Liver (tissue), 9 donors: ENCODE data around the gene ELOF1. TPM values are rescaled to one million over a fixed set of nuclear protein-coding genes. Genes with fewer than 3 reads are reported as not detected.

Experiments used
- DNase-seq: peaks from one replicate; pipeline ENCODE4 v3.0.0-alpha.2; 2017; ENCODE audit warnings: low spot score
- H3K27ac ChIP-seq, 2 donors: one replicate each; pipeline ENCODE4 v1.7.0; 2013; ENCODE audit warnings: inconsistent platforms in 2 of 2, low read length in 2 of 2, control low read depth in 1 of 2, low read depth in 1 of 2, mild to moderate bottlenecking in 1 of 2
- H3K27me3 ChIP-seq, 4 donors: one replicate each; pipeline versions ENCODE4 v1.6.1 to v1.7.0; 2013; ENCODE audit warnings: low read length in 3 of 4, inconsistent platforms in 1 of 4, mild to moderate bottlenecking in 1 of 4, moderate library complexity in 1 of 4; ENCODE audit not compliant: control insufficient read depth in 4 of 4, insufficient read depth in 4 of 4
- H3K36me3 ChIP-seq, 4 donors: one replicate each; pipeline versions ENCODE4 v1.6.1 to v1.7.0; 2013; ENCODE audit warnings: low read length in 3 of 4, mild to moderate bottlenecking in 3 of 4, low read depth in 1 of 4, moderate library complexity in 1 of 4; ENCODE audit not compliant: control insufficient read depth in 4 of 4, insufficient read depth in 3 of 4
- H3K4me1 ChIP-seq, 4 donors: one replicate each; pipeline versions ENCODE4 v1.6.1 to v1.7.0; 2013; ENCODE audit warnings: low read length in 3 of 4, mild to moderate bottlenecking in 3 of 4, moderate library complexity in 1 of 4; ENCODE audit not compliant: control insufficient read depth in 4 of 4, insufficient read depth in 4 of 4
- H3K4me3 ChIP-seq, 3 donors: one replicate each; pipeline versions ENCODE4 v1.6.1 to v1.7.0; 2013; ENCODE audit warnings: low read length in 3 of 3, control low read depth in 1 of 3, low read depth in 1 of 3, mild to moderate bottlenecking in 1 of 3
- H3K9ac ChIP-seq, 2 donors: one replicate each; pipeline ENCODE4 v1.7.0; 2013; ENCODE audit warnings: low read length in 2 of 2, mild to moderate bottlenecking in 2 of 2, moderate library complexity in 2 of 2, control low read depth in 1 of 2, low read depth in 1 of 2
- H3K9me3 ChIP-seq, 4 donors: one replicate each; pipeline versions ENCODE4 v1.6.1 to v1.7.0; 2013; ENCODE audit warnings: low read length in 3 of 4; ENCODE audit not compliant: control insufficient read depth in 4 of 4
- EGR1 ChIP-seq, 2 donors: IDR thresholded peaks; 2 replicates each; pipeline ENCODE4 v1.6.1; 2016 to 2018; ENCODE audit warnings: antibody characterized with exemption in 2 of 2, low read depth in 2 of 2
- FOXA1 ChIP-seq: IDR thresholded peaks from 2 replicates; pipeline ENCODE4 v1.6.1; 2016; ENCODE audit warnings: antibody characterized with exemption
- GABPA ChIP-seq, 2 donors: IDR thresholded peaks in 1 of 2; conservative IDR thresholded peaks in 1 of 2; 2 replicates each; pipeline ENCODE4 v1.6.1; 2016; ENCODE audit warnings: antibody characterized with exemption in 2 of 2, mild to moderate bottlenecking in 1 of 2, moderate library complexity in 1 of 2
- HNF4A ChIP-seq, 2 donors: conservative IDR thresholded peaks; 2 replicates each; pipeline ENCODE4 v1.6.1; 2016; ENCODE audit warnings: antibody characterized with exemption in 2 of 2, mild to moderate bottlenecking in 2 of 2
- HNF4G ChIP-seq: IDR thresholded peaks from 2 replicates; pipeline ENCODE4 v1.6.1; 2016; ENCODE audit warnings: antibody characterized with exemption
- JUND ChIP-seq, 2 donors: IDR thresholded peaks; 2 replicates each; pipeline ENCODE4 v1.6.1; 2016; ENCODE audit warnings: antibody characterized with exemption in 2 of 2
- NR2F2 ChIP-seq: IDR thresholded peaks from 2 replicates; pipeline ENCODE4 v1.6.1; 2016; ENCODE audit warnings: antibody characterized with exemption
- RAD21 ChIP-seq, 2 donors: IDR thresholded peaks; 2 replicates each; pipeline ENCODE4 v1.6.1; 2016; ENCODE audit warnings: antibody characterized with exemption in 2 of 2, mild to moderate bottlenecking in 2 of 2
- TAF1 ChIP-seq: conservative IDR thresholded peaks from 2 replicates; pipeline ENCODE4 v1.6.1; 2016; ENCODE audit warnings: antibody characterized with exemption, mild to moderate bottlenecking
- YY1 ChIP-seq: IDR thresholded peaks from 2 replicates; pipeline ENCODE4 v1.6.1; 2016; ENCODE audit warnings: antibody characterized with exemption, mild to moderate bottlenecking
- WGBS: extraction: QIAGEN DNeasy Blood & Tissue Kit; methylation state at CpG from one replicate; pipeline ENCODE4 v1.1.7; 2013; 5-methylcytosine and 5-hydroxymethylcytosine counted together
- polyA plus RNA-seq, 2 donors: library from polyadenylated mRNA; stranded (reverse) in 1 of 2; unstranded in 1 of 2; fragments of 200-250 nt in 1 of 2; fragments of >200 nt in 1 of 2; fragmentation: Nextera tagmentation in 1 of 2; extraction: Ambion mirVana in 1 of 2; gene quantifications; one replicate each; pipeline versions ENCODE4 v1.2.1 to v1.2.3, GENCODE V29; 2013 to 2015
- total RNA-seq, 2 donors: library from RNA; depleted of rRNA; stranded (reverse); fragments of >200 nt; gene quantifications; one replicate each; pipeline ENCODE4 v1.2.3, GENCODE V29; 2014
- TF ChIP-seq, protein P1 (sequence below): IDR thresholded peaks from 2 replicates; pipeline ENCODE4 v1.6.1; 2016; ENCODE audit warnings: antibody characterized with exemption
- TF ChIP-seq, protein P2 (sequence below): fragments of 150-350 bp; IDR thresholded peaks from 2 replicates; pipeline ENCODE4 v1.5.1; 2017; ENCODE audit warnings: improper control_type of control experiment, low read depth, low read length; ENCODE audit not compliant: missing input control
- TF ChIP-seq, protein P3 (sequence below): IDR thresholded peaks from 2 replicates; pipeline ENCODE4 v1.6.1; 2016; ENCODE audit warnings: antibody characterized with exemption
- TF ChIP-seq, protein P4 (sequence below): IDR thresholded peaks from 2 replicates; pipeline ENCODE4 v1.6.1; 2016; ENCODE audit warnings: antibody characterized with exemption, mild to moderate bottlenecking
- donor health status: healthy.
- donor health status: healthy.
- donor health status: healthy.
- donor health status: healthy.
- donor health status: healthy.

The ELOF1 gene
- total and polyA plus RNA-seq, 4 donors: 11.1 to 37.9 (median 24.0) TPM

- no peak for TF ChIP-seq EGR1 (IDR thresholded peaks at IDR 0.05; ENCODE audit: low read depth in 2 of 2)
- no peak for TF ChIP-seq GABPA (IDR thresholded peaks at IDR 0.05 in 1 of 2, conservative IDR thresholded peaks at IDR 0.05 in 1 of 2)
Measured at GRCh38 chr19:11587975-11588631, 29.1 kb upstream of the ELOF1 start (continued).

DNA sequence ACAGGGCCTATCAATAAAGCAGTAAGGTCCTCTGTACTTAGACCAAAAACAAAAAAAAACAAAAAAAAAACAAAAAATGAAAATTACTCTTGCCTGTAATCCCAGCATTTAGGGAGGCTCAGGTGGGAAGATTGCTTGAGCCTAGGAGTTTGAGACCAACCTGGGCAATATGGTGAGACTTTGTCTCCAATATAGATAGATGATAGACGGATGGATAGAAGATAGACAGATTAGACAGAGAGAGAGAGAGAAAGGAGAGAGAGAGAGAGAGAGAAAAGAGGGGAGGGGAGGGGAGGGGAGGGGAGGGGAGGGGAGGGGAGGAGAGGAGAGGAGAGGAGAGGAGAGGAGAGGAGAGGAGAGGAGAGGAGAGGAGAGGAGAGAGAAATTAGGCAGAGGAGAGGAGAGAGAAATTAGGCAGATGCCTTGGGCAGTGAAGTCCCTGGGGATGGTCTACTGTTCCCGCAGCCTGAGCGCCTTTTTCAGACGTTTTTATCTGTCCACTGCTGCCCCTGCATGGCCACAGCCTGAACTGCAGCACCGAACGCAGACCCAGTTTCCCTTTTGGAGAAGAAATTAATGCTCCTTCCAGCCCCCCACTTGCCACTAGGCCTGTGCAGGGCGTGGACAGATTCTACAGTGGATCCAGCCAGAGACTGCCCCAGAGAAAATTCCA is 28.4 kb upstream of the ELOF1 start:
- WGBS: 6% methylated on average over 7 of the region's 7 CpGs

DNA sequence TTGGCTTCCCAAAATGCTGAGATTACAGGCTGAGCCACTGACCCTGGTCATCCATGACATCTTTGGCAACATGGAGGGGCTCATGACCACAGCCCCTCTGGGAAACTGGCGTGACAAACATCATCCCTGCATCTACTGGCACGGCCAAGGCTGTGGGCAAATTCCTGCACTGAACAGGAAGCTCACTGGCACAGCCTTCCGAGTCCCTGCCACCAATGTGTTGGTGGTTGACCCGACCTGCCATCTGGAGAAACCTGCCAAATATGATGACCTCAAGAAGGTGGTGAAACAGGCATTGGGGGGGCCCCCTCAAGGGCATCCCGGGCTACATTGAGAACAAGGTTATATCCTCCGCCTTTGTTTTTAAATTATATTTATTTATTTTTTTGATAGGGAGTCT is 27.3 kb upstream of the ELOF1 start:
- no peak overlapping the region for H3K27ac ChIP-seq
- H3K4me1 ChIP-seq: peaks cover 0 to 8% (median 7%) of the 10 kb centered on the region in 4 donors
- no peak for DNase-seq
- H3K9ac ChIP-seq: no peak overlapping the region
- no peak overlapping the region for H3K4me3 ChIP-seq
- no peaks in the 10 kb centered on the region for H3K9me3 ChIP-seq
- WGBS: 73% methylated on average over 6 of the region's 6 CpGs
- H3K36me3 ChIP-seq: no peaks in the 10 kb centered on the region
- no peaks in the 10 kb centered on the region for H3K27me3 ChIP-seq
- TF ChIP-seq YY1: no peak
- TF ChIP-seq, protein P1, sequence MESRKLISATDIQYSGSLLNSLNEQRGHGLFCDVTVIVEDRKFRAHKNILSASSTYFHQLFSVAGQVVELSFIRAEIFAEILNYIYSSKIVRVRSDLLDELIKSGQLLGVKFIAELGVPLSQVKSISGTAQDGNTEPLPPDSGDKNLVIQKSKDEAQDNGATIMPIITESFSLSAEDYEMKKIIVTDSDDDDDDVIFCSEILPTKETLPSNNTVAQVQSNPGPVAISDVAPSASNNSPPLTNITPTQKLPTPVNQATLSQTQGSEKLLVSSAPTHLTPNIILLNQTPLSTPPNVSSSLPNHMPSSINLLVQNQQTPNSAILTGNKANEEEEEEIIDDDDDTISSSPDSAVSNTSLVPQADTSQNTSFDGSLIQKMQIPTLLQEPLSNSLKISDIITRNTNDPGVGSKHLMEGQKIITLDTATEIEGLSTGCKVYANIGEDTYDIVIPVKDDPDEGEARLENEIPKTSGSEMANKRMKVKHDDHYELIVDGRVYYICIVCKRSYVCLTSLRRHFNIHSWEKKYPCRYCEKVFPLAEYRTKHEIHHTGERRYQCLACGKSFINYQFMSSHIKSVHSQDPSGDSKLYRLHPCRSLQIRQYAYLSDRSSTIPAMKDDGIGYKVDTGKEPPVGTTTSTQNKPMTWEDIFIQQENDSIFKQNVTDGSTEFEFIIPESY: no peak
- TF ChIP-seq NR2F2: no peak
- no peak for TF ChIP-seq HNF4G
- TF ChIP-seq, protein P2, sequence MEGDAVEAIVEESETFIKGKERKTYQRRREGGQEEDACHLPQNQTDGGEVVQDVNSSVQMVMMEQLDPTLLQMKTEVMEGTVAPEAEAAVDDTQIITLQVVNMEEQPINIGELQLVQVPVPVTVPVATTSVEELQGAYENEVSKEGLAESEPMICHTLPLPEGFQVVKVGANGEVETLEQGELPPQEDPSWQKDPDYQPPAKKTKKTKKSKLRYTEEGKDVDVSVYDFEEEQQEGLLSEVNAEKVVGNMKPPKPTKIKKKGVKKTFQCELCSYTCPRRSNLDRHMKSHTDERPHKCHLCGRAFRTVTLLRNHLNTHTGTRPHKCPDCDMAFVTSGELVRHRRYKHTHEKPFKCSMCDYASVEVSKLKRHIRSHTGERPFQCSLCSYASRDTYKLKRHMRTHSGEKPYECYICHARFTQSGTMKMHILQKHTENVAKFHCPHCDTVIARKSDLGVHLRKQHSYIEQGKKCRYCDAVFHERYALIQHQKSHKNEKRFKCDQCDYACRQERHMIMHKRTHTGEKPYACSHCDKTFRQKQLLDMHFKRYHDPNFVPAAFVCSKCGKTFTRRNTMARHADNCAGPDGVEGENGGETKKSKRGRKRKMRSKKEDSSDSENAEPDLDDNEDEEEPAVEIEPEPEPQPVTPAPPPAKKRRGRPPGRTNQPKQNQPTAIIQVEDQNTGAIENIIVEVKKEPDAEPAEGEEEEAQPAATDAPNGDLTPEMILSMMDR: no peak
- TF ChIP-seq TAF1: no peak
- TF ChIP-seq JUND (IDR thresholded peaks at IDR 0.05): no peak
- no peak for TF ChIP-seq HNF4A (conservative IDR thresholded peaks at IDR 0.05)
- no peak for TF ChIP-seq FOXA1
- no peak for TF ChIP-seq GABPA (IDR thresholded peaks at IDR 0.05 in 1 of 2, conservative IDR thresholded peaks at IDR 0.05 in 1 of 2)
- TF ChIP-seq, protein P3, sequence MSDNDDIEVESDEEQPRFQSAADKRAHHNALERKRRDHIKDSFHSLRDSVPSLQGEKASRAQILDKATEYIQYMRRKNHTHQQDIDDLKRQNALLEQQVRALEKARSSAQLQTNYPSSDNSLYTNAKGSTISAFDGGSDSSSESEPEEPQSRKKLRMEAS: no peak

More for the DNA sequence above, 28.4 kb upstream of the ELOF1 start:
- H3K9me3 ChIP-seq: no peaks in the 10 kb centered on the region
- H3K27ac ChIP-seq: no peak overlapping the region
- no peak overlapping the region for H3K9ac ChIP-seq
- peaks cover 0 to 8% (median 7%) of the 10 kb centered on the region in 4 donors for H3K4me1 ChIP-seq
- TF ChIP-seq RAD21 (IDR thresholded peaks at IDR 0.05) (peak; percentile 85 to 88), FOXA1 (no peak), GABPA (IDR thresholded peaks at IDR 0.05 in 1 of 2, conservative IDR thresholded peaks at IDR 0.05 in 1 of 2) (no peak)
- TF ChIP-seq, protein P4, sequence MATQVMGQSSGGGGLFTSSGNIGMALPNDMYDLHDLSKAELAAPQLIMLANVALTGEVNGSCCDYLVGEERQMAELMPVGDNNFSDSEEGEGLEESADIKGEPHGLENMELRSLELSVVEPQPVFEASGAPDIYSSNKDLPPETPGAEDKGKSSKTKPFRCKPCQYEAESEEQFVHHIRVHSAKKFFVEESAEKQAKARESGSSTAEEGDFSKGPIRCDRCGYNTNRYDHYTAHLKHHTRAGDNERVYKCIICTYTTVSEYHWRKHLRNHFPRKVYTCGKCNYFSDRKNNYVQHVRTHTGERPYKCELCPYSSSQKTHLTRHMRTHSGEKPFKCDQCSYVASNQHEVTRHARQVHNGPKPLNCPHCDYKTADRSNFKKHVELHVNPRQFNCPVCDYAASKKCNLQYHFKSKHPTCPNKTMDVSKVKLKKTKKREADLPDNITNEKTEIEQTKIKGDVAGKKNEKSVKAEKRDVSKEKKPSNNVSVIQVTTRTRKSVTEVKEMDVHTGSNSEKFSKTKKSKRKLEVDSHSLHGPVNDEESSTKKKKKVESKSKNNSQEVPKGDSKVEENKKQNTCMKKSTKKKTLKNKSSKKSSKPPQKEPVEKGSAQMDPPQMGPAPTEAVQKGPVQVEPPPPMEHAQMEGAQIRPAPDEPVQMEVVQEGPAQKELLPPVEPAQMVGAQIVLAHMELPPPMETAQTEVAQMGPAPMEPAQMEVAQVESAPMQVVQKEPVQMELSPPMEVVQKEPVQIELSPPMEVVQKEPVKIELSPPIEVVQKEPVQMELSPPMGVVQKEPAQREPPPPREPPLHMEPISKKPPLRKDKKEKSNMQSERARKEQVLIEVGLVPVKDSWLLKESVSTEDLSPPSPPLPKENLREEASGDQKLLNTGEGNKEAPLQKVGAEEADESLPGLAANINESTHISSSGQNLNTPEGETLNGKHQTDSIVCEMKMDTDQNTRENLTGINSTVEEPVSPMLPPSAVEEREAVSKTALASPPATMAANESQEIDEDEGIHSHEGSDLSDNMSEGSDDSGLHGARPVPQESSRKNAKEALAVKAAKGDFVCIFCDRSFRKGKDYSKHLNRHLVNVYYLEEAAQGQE: no peak
- TF ChIP-seq, protein P2: peak; percentile 95
- H3K36me3 ChIP-seq: no peaks in the 10 kb centered on the region
- peak; percentile 88 for DNase-seq
- H3K27me3 ChIP-seq: no peaks in the 10 kb centered on the region
- no peak overlapping the region for H3K4me3 ChIP-seq
